GM12872 (cell line): ENCODE results near the gene PTCHD4.

Experiments used
- CTCF ChIP-seq: IDR thresholded peaks from 3 replicates; pipeline ENCODE4 v1.5.1; 2011; ENCODE audit warnings: low read depth, mild to moderate bottlenecking, low read length, moderate library complexity; ENCODE audit not compliant: insufficient read depth

The PTCHD4 gene

GRCh38 chr6:48110436-48111142, 408 bp downstream of the PTCHD4 start:
- no peak for TF ChIP-seq CTCF

- TF ChIP-seq CTCF = no peak
These were observed 1.1 kb downstream of the PTCHD4 start for GRCh38 chr6:48109944-48110343.

GRCh38 chr6:48101290-48101689, 9.7 kb downstream of the PTCHD4 start:
- TF ChIP-seq CTCF = no peak

GRCh38 chr6:48100588-48100895, 10.5 kb downstream of the PTCHD4 start:
- TF ChIP-seq CTCF = no peak

- no peak for TF ChIP-seq CTCF
These were observed 11.0 kb downstream of the PTCHD4 start for GRCh38 chr6:48099713-48100587.

GRCh38 chr6:48098923-48099322, 12.1 kb downstream of the PTCHD4 start:
- TF ChIP-seq CTCF = no peak

GRCh38 chr6:48092550-48093217, 18.3 kb downstream of the PTCHD4 start:
- TF ChIP-seq CTCF = no peak
